Upper lobe of right lung (tissue), 1 donor: ENCODE data around the gene GNL3. TPM values are rescaled to one million over a fixed set of nuclear protein-coding genes. Genes with fewer than 3 reads are reported as not detected.

Experiments
- ATAC-seq: fragments of 200-7000 bp; cut with Tn5 transposase; one replicate; pipeline ENCODE4 v1.9.1; 2020; ENCODE audit warnings: mild to moderate bottlenecking, moderate library complexity
- DNase-seq: peaks from one replicate; pipeline ENCODE4 v3.0.0-alpha.2; 2020
- H3K27ac ChIP-seq: fragments of 200-600 bp; one replicate; pipeline ENCODE4 v1.8.0; 2022
- H3K27me3 ChIP-seq: fragments of 200-600 bp; one replicate; pipeline ENCODE4 v1.8.0; 2022; ENCODE audit warnings: mild to moderate bottlenecking
- H3K36me3 ChIP-seq: fragments of 200-600 bp; one replicate; pipeline ENCODE4 v1.8.0; 2022
- H3K4me1 ChIP-seq: fragments of 200-600 bp; one replicate; pipeline ENCODE4 v1.8.0; 2022
- H3K4me3 ChIP-seq: fragments of 200-600 bp; one replicate; pipeline ENCODE4 v1.8.0; 2022; ENCODE audit warnings: mild to moderate bottlenecking
- H3K9me3 ChIP-seq: fragments of 200-600 bp; one replicate; pipeline ENCODE4 v1.8.0; 2022
- intact Hi-C: fragments of 100-400 bp; cut with DNase I; formaldehyde crosslinking; loops from one replicate; pipeline ENCODE4 v1.11.0; 2022
- total RNA-seq: library from RNA; stranded (reverse); fragmentation: NEBNext Ultra II Directional; extraction: Animal tissue kit (Norgen Biotek cat#: 25700); gene quantifications from one replicate; pipeline ENCODE4 v1.2.1, GENCODE V29; 2021
- TF ChIP-seq, protein P1 (sequence below): fragments of 200-600 bp; IDR thresholded peaks from one replicate; pipeline ENCODE4 v1.8.0; 2022; ENCODE audit warnings: antibody characterized with exemption
- donor health status: DM: no; HTN: yes; CAD: no; lungs with severe emphysema.

GNL3 gene
- total RNA-seq, 1 donor from 2014 or later, result 50.6 TPM

DNA sequence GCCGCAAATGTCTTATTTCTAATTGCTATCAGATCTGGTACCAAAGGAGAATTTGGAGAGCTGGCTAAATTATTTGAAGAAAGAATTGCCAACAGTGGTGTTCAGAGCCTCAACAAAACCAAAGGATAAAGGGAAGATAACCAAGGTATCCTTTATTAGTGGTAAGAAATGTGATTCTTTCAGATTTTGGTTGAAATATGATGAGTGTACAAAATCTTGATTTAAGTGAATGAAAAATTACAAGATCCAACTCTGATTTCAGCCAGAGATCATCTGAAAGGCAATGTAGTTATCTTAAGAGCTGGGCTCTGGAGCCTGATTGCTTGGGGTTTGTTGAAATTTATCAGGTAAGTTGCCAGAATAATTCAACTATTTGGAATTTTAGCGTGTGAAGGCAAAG, 4.7 kb downstream of the GNL3 start:
- no peak for ATAC-seq
- peaks cover 87% of the 10 kb centered on the region for H3K36me3 ChIP-seq
- TF ChIP-seq, protein P1, sequence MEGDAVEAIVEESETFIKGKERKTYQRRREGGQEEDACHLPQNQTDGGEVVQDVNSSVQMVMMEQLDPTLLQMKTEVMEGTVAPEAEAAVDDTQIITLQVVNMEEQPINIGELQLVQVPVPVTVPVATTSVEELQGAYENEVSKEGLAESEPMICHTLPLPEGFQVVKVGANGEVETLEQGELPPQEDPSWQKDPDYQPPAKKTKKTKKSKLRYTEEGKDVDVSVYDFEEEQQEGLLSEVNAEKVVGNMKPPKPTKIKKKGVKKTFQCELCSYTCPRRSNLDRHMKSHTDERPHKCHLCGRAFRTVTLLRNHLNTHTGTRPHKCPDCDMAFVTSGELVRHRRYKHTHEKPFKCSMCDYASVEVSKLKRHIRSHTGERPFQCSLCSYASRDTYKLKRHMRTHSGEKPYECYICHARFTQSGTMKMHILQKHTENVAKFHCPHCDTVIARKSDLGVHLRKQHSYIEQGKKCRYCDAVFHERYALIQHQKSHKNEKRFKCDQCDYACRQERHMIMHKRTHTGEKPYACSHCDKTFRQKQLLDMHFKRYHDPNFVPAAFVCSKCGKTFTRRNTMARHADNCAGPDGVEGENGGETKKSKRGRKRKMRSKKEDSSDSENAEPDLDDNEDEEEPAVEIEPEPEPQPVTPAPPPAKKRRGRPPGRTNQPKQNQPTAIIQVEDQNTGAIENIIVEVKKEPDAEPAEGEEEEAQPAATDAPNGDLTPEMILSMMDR, result no peak
- peaks cover 8% of the 10 kb centered on the region for H3K4me1 ChIP-seq
- no peak overlapping the region for H3K4me3 ChIP-seq
- intact Hi-C loops, result no loop called here
- no peaks in the 10 kb centered on the region for H3K27me3 ChIP-seq
- no peak for DNase-seq
- no peaks in the 10 kb centered on the region for H3K9me3 ChIP-seq
- no peak overlapping the region for H3K27ac ChIP-seq

- H3K4me3 ChIP-seq, result no peak overlapping the region
- no peaks in the 10 kb centered on the region for H3K4me1 ChIP-seq
- intact Hi-C loops, result no loop called here
- H3K27me3 ChIP-seq, result no peaks in the 10 kb centered on the region
- no peaks in the 10 kb centered on the region for H3K9me3 ChIP-seq
- no peak overlapping the region for H3K27ac ChIP-seq
- no peak for ATAC-seq
- TF ChIP-seq, protein P1, result no peak
- DNase-seq, result no peak
- peaks cover 100% of the 10 kb centered on the region for H3K36me3 ChIP-seq
Measured at GRCh38 chr3:52693071-52693470, 7.2 kb downstream of the GNL3 start.

GRCh38 chr3:52694528-52695189, 8.8 kb downstream of the GNL3 start:
- Histone ChIP-seq H3K27me3 (no peaks in the 10 kb centered on the region), H3K4me3 (no peak overlapping the region), H3K27ac (no peak overlapping the region), H3K36me3 (peaks cover 91% of the 10 kb centered on the region), H3K9me3 (no peaks in the 10 kb centered on the region), H3K4me1 (no peaks in the 10 kb centered on the region)
- TF ChIP-seq, protein P1, result no peak
- intact Hi-C loops, result no loop called here
- DNase-seq, result no peak
- ATAC-seq, result no peak

DNA sequence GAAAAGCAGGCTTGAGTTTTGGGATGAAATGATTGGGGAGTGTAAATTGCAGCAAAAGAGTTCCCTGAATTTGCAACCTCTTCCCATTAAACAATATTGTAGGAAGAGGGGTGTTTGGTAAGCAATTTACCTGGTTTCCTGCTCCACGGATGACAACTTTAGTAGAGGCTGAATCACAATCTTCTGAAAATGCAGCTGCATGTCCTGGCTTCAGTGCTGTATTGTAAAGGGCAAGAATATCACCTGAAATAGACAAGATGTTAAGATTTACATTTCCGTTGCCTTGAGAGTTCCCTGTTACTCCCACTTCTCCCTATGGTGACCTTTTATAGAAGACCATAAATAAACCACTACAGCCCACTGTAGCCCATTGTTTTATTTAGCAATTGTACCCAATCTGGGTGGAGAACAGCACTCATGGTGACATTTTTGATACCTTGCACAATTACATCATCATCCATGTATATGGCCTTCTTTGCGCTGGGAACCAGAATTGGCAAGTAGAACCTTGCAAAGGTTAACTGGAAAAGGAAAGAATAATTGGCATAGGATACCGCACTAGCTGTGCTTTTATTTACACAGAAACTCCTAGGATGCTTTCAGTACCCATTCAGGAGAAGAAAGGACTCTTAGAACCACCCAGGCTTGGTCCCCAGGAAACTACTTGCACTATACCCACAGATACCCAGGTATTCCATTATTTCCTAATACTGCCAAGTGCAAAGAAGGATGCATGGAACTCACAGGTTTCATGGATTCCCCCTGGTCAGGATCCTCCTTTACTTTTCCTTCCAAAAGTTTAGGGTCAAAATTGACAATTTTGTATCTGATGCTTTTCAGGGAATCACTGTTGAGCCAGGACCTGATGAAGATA, 10.2 kb downstream of the GNL3 start:
- intact Hi-C loops, result no loop called here
- TF ChIP-seq, protein P1, result no peak
- Histone ChIP-seq H3K4me1 (no peaks in the 10 kb centered on the region), H3K27ac (no peak overlapping the region), H3K4me3 (no peak overlapping the region), H3K9me3 (no peaks in the 10 kb centered on the region), H3K27me3 (no peaks in the 10 kb centered on the region), H3K36me3 (peaks cover 82% of the 10 kb centered on the region)
- no peak for DNase-seq
- no peak for ATAC-seq

DNA sequence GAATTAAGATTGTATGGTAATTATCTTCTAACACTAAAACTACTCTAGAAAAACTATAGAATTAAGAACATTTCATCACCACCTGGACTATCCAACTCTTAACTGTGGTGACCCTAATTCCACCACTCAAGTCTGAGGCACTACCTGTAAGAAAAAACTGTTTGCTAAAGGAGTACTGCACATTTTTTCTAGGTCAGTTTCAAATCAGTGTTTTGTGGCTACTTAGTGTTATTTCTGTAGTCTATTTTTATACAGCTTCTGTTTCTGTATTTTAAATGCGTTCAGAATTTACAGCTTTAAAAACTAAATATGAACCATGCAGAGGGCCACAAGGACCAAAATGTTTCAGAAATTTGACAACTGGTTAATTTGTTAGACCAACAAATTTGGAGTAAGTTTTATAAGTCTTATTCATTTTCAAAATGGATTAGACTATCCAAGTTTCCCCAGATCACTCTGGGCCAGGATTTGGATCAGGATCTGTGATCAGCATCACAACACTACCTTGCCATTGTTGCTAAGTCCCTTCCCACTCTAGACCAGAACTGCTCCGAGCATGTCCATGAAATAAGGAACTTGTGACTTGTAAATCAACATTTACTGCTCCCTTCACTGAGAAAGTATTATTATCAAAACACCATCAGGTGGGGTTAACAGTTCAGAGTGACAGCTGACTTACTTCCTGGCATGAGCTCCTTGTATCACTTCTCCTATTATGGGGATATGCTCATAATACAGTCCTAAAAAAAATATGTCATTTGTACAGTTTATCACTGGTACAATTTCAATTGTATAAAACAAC, 11.2 kb downstream of the GNL3 start:
- Histone ChIP-seq H3K4me1 (no peaks in the 10 kb centered on the region), H3K27ac (no peak overlapping the region), H3K9me3 (no peaks in the 10 kb centered on the region), H3K27me3 (no peaks in the 10 kb centered on the region), H3K36me3 (peaks cover 72% of the 10 kb centered on the region), H3K4me3 (no peak overlapping the region)
- intact Hi-C loops, result no loop called here
- ATAC-seq (no peak), DNase-seq (no peak)
- TF ChIP-seq, protein P1, result no peak
